Upper lobe of left lung (tissue), 6 donors: Measurements from ENCODE around the gene PEX14. TPM values are rescaled to one million over a fixed set of nuclear protein-coding genes. Genes with fewer than 3 reads are reported as not detected.
"Not testable (repeated sequence)": the region's sequence is repeated elsewhere in the genome, so short reads cannot be mapped to it uniquely, and the experiment has no call there.

Experiments
- ATAC-seq, 2 donors: fragments of 200-7000 bp; cut with Tn5 transposase; one replicate each; pipeline ENCODE4 v1.9.1; 2022; ENCODE audit warnings: mild to moderate bottlenecking in 2 of 2, moderate library complexity in 2 of 2; ENCODE audit not compliant: low FRiP score in 2 of 2
- DNase-seq, 2 donors: peaks; one replicate each; pipeline ENCODE4 v3.0.0-alpha.2; 2019 to 2020
- H3K27ac ChIP-seq, 4 donors: fragments of 200-600 bp; sonication (generic); one replicate each; pipeline ENCODE4 v1.5.1; 2016 to 2019
- H3K27me3 ChIP-seq, 4 donors: fragments of 200-600 bp; sonication (generic); one replicate each; pipeline ENCODE4 v1.5.1; 2017 to 2019
- H3K36me3 ChIP-seq, 4 donors: fragments of 200-600 bp; sonication (generic); one replicate each; pipeline ENCODE4 v1.5.1; 2016 to 2019
- H3K4me1 ChIP-seq, 4 donors: fragments of 200-600 bp; sonication (generic); one replicate each; pipeline ENCODE4 v1.5.1; 2018 to 2019
- H3K4me3 ChIP-seq, 4 donors: fragments of 200-600 bp; sonication (generic); one replicate each; pipeline ENCODE4 v1.5.1; 2017 to 2019; ENCODE audit warnings: mild to moderate bottlenecking in 2 of 4, moderate library complexity in 1 of 4
- H3K9me3 ChIP-seq, 4 donors: fragments of 200-600 bp; sonication (generic); one replicate each; pipeline ENCODE4 v1.5.1; 2018 to 2019
- EP300 ChIP-seq, 4 donors: sonication (generic); formaldehyde crosslinking; IDR thresholded peaks; one replicate each; pipeline ENCODE4 v1.5.1; 2017; ENCODE audit warnings: antibody characterized with exemption in 4 of 4, control low read depth in 2 of 4
- POLR2A ChIP-seq, 4 donors: fragments of 450-650 bp; IDR thresholded peaks; one replicate each; pipeline ENCODE4 v1.5.1; 2016 to 2017; ENCODE audit warnings: antibody characterized with exemption in 4 of 4, mild to moderate bottlenecking in 2 of 4
- POLR2AphosphoS5 ChIP-seq, 2 donors: sonication (generic); formaldehyde crosslinking; IDR thresholded peaks; one replicate each; pipeline ENCODE4 v1.5.1; 2017; ENCODE audit warnings: antibody characterized with exemption in 2 of 2
- WGBS, 2 donors: methylation state at CpG; one replicate each; pipeline ENCODE4 v1.1.5; 2017 to 2018; 5-methylcytosine and 5-hydroxymethylcytosine counted together
- total RNA-seq, 6 donors: library from RNA; depleted of rRNA in 4 of 6; stranded (reverse); fragments of >200 nt in 4 of 6; gene quantifications; one replicate each; pipeline versions ENCODE4 v1.1.0 to v1.2.1, GENCODE V29; 2016 to 2021
- TF ChIP-seq, protein P1 (sequence below), 6 experiments: fragments of 450-650 bp in 4 of 6; fragments of 200-600 bp in 2 of 6; sonication (generic) in 2 of 6; IDR thresholded peaks; one replicate each; pipeline ENCODE4 v1.5.1; 2016 to 2019; ENCODE audit warnings: antibody characterized with exemption in 6 of 6
- donor health status: DM: no; HTN: no; CAD: no; lungs with moderate emphysema.
- donor health status: DM: no; HTN: yes; CAD: no; lungs with severe emphysema.

PEX14 gene
- total RNA-seq, 6 donors from 2014 or later = 21.2 to 43.0 (median 29.9) TPM

GRCh38 chr1:10471411-10472219 lies 3.1 kb upstream of the PEX14 start:
- Histone ChIP-seq H3K9me3 (no peaks in the 10 kb centered on the region), H3K36me3 (peaks cover 8 to 28% (median 21%) of the 10 kb centered on the region in 4 donors), H3K4me3 (peak overlapping the region; percentile 74 to 86 (median 82)), H3K27me3 (no peaks in the 10 kb centered on the region), H3K4me1 (peaks cover 18 to 41% (median 29%) of the 10 kb centered on the region in 4 donors), H3K27ac (peak overlapping the region; percentile 50 to 85 (median 69))
- ATAC-seq (no peak), DNase-seq (no peak)
- 9 to 12% methylated on average over 16 to 23 of the region's 23 CpGs for WGBS, 2 donors
- TF ChIP-seq EP300 (IDR thresholded peaks at IDR 0.05) (no peak), POLR2AphosphoS5 (IDR thresholded peaks at IDR 0.05) (no peak), POLR2A (IDR thresholded peaks at IDR 0.05) (no peak)
- TF ChIP-seq, protein P1, sequence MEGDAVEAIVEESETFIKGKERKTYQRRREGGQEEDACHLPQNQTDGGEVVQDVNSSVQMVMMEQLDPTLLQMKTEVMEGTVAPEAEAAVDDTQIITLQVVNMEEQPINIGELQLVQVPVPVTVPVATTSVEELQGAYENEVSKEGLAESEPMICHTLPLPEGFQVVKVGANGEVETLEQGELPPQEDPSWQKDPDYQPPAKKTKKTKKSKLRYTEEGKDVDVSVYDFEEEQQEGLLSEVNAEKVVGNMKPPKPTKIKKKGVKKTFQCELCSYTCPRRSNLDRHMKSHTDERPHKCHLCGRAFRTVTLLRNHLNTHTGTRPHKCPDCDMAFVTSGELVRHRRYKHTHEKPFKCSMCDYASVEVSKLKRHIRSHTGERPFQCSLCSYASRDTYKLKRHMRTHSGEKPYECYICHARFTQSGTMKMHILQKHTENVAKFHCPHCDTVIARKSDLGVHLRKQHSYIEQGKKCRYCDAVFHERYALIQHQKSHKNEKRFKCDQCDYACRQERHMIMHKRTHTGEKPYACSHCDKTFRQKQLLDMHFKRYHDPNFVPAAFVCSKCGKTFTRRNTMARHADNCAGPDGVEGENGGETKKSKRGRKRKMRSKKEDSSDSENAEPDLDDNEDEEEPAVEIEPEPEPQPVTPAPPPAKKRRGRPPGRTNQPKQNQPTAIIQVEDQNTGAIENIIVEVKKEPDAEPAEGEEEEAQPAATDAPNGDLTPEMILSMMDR (IDR thresholded peaks at IDR 0.05) = no peak

GRCh38 chr1:10472220-10473144 lies 2.3 kb upstream of the PEX14 start, which contains the start of gene DFFA:
DFFA (minus strand) TSS chr1:10472529; CDS start chr1:10472458, 71 bp downstream.
- no peaks in the 10 kb centered on the region for H3K9me3 ChIP-seq
- H3K4me1 ChIP-seq = peaks cover 19 to 45% (median 30%) of the 10 kb centered on the region in 4 donors
- TF ChIP-seq EP300 (IDR thresholded peaks at IDR 0.05) (peak in 1 of 4 donors; percentile 62), POLR2A (IDR thresholded peaks at IDR 0.05) (peak in 2 of 4 donors; percentile 53 to 59), POLR2AphosphoS5 (IDR thresholded peaks at IDR 0.05) (peak; percentile 89 to 91)
- TF ChIP-seq, protein P1 (IDR thresholded peaks at IDR 0.05) = no peak
- peak; percentile 93 to 94 for ATAC-seq
- DNase-seq = peak; percentile 91 to 96
- no peaks in the 10 kb centered on the region for H3K27me3 ChIP-seq
- 2% methylated on average over 32 to 54 of the region's 59 CpGs for WGBS, 2 donors
- peak within 1 kb of the TSS; percentile 50 to 85 (median 69) for H3K27ac ChIP-seq
- peak within 1 kb of the TSS; percentile 74 to 86 (median 82) for H3K4me3 ChIP-seq
- peaks cover 7 to 19% (median 13%) of the 10 kb centered on the region in 4 donors for H3K36me3 ChIP-seq

DNA sequence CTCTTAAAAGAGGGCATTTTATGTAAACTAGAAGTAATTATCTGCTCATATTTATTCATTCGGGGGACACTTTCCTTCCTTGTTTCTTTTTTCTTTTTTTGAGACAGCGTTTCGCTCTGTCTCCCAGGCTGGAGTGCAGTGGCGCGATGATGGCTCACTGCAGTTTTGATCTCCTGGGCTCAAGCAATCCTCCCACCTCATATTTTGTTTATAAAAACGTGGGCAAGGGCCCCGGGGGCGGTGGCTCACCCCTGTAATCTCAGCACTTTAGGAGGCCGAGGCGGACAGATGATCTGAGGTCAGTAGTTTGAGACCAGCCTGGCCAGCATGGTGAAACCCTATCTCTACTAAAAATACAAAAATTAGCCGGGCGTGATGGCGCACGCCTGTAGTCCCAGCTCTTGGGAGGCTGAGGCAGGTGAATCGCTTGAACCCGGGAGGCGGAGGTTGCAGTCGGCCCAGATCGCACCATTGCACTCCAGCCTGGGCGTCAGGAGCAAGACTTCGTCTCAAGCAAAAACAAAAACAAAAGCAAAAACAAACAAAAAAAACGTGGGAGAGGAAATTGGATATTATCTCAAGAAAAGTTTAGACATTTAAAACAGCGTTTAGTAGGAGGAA lies 1.5 kb upstream of the PEX14 start:
- 87 to 91% methylated on average over 23 of the region's 23 CpGs for WGBS, 2 donors
- peak overlapping the region in 2 of 4 donors; percentile 81 to 85 for H3K27ac ChIP-seq

DNA sequence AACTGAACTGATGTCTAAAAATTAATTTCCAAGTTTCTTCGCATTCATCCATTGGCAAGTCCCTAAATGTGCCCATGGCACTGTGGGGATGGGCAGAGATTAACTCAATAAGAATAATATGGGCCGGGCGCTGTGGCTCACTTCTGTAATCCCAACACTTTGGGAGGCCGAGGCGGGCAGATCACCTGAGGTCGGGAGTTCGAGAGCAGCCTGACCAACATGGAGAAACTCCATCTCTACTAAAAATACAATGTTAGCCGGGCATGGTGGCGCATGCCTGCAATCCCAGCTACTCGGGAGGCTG lies 489 bp upstream of the PEX14 start:
- H3K4me1 ChIP-seq = peaks cover 19 to 45% (median 30%) of the 10 kb centered on the region in 4 donors
- not testable (repeated sequence) for H3K36me3 ChIP-seq, DNase-seq, H3K27me3 ChIP-seq, H3K9me3 ChIP-seq, ATAC-seq
- peak overlapping the region in 3 of 4 donors; percentile 81 to 87 (median 82) for H3K4me3 ChIP-seq
- peak overlapping the region in 3 of 4 donors; percentile 82 to 93 (median 88) for H3K27ac ChIP-seq
- WGBS, 2 donors = 86 to 91% methylated on average over 10 of the region's 10 CpGs

More for the DNA sequence above, 1.5 kb upstream of the PEX14 start:
- H3K36me3 ChIP-seq = peaks cover 2 to 11% (median 7%) of the 10 kb centered on the region in 4 donors
- H3K27me3 ChIP-seq = no peaks in the 10 kb centered on the region
- H3K4me3 ChIP-seq = peak overlapping the region in 1 of 4 donors; percentile 86
- no peaks in the 10 kb centered on the region for H3K9me3 ChIP-seq
- H3K4me1 ChIP-seq = peaks cover 19 to 45% (median 30%) of the 10 kb centered on the region in 4 donors
- TF ChIP-seq POLR2A (IDR thresholded peaks at IDR 0.05) (no peak), EP300 (IDR thresholded peaks at IDR 0.05) (no peak), POLR2AphosphoS5 (IDR thresholded peaks at IDR 0.05) (no peak)
- TF ChIP-seq, protein P1 (IDR thresholded peaks at IDR 0.05) = no peak
- DNase-seq (no peak), ATAC-seq (no peak)
